ENCODE results near the gene MTOR.
"Not testable (repeated sequence)": the region's sequence is repeated elsewhere in the genome, so short reads cannot be mapped to it uniquely, and the experiment has no call there.

Gene MTOR

GRCh38 chr1:11125931-11126330, 136.4 kb downstream of the MTOR start:
- in situ Hi-C loops (cut with MboI; ENCODE audit: low sequenced_read_pairs): no loop called here

- in situ Hi-C loops (cut with MboI; ENCODE audit: low sequenced_read_pairs): no loop called here
Measured at GRCh38 chr1:11124965-11125364, 137.4 kb downstream of the MTOR start.

- in situ Hi-C loops (cut with MboI; ENCODE audit: low sequenced_read_pairs): no loop called here
Measured at GRCh38 chr1:11116318-11116717, 146.0 kb downstream of the MTOR start.

GRCh38 chr1:11114966-11115365, 147.4 kb downstream of the MTOR start:
- in situ Hi-C loops (cut with MboI; ENCODE audit: low sequenced_read_pairs): no loop called here

- in situ Hi-C loops (cut with MboI; ENCODE audit: low sequenced_read_pairs): no loop called here
Measured at GRCh38 chr1:11109047-11109760, 153.1 kb downstream of the MTOR start.

GRCh38 chr1:11107599-11107998, 154.8 kb downstream of the MTOR start:
- in situ Hi-C loops (cut with MboI; ENCODE audit: low sequenced_read_pairs): no loop called here

GRCh38 chr1:11105586-11105985, 156.8 kb downstream of the MTOR start:
- in situ Hi-C loops (cut with MboI; ENCODE audit: low sequenced_read_pairs): no loop called here

- in situ Hi-C loops (cut with MboI; ENCODE audit: low sequenced_read_pairs): no loop called here
Measured at GRCh38 chr1:11101347-11101746, 161.0 kb downstream of the MTOR start.

- in situ Hi-C loops (cut with MboI; ENCODE audit: low sequenced_read_pairs): not testable (repeated sequence)
Measured at GRCh38 chr1:11100806-11101205, 161.5 kb downstream of the MTOR start.

GRCh38 chr1:11100149-11100493, 162.2 kb downstream of the MTOR start:
- in situ Hi-C loops (cut with MboI; ENCODE audit: low sequenced_read_pairs): no loop called here

GRCh38 chr1:11099310-11100148, 162.8 kb downstream of the MTOR start, which contains the start of gene EXOSC10:
EXOSC10 (minus strand) TSS chr1:11099869; CDS start chr1:11099831, 38 bp downstream.
- in situ Hi-C loops (cut with MboI; ENCODE audit: low sequenced_read_pairs): no loop called here

- in situ Hi-C loops (cut with MboI; ENCODE audit: low sequenced_read_pairs): no loop called here
Measured at GRCh38 chr1:11098931-11099309, 163.4 kb downstream of the MTOR start.

GRCh38 chr1:11083784-11084183, 178.6 kb downstream of the MTOR start:
- in situ Hi-C loops (cut with MboI; ENCODE audit: low sequenced_read_pairs): not testable (repeated sequence)

- in situ Hi-C loops (cut with MboI; ENCODE audit: low sequenced_read_pairs): no loop called here
Measured at GRCh38 chr1:11080931-11081330, 181.4 kb downstream of the MTOR start.

- in situ Hi-C loops (cut with MboI; ENCODE audit: low sequenced_read_pairs): no loop called here
Measured at GRCh38 chr1:11078631-11079030, 183.7 kb downstream of the MTOR start.

GRCh38 chr1:11073398-11073797, 189.0 kb downstream of the MTOR start:
- in situ Hi-C loops (cut with MboI; ENCODE audit: low sequenced_read_pairs): not testable (repeated sequence)

GRCh38 chr1:11072216-11072917, 190.0 kb downstream of the MTOR start:
- in situ Hi-C loops (cut with MboI; ENCODE audit: low sequenced_read_pairs): no loop called here

GRCh38 chr1:11071463-11072215, 190.7 kb downstream of the MTOR start:
- in situ Hi-C loops (cut with MboI; ENCODE audit: low sequenced_read_pairs): no loop called here

GRCh38 chr1:11070876-11071275, 191.5 kb downstream of the MTOR start:
- in situ Hi-C loops (cut with MboI; ENCODE audit: low sequenced_read_pairs): no loop called here

- in situ Hi-C loops (cut with MboI; ENCODE audit: low sequenced_read_pairs): no loop called here
Measured at GRCh38 chr1:11068600-11069473, 193.5 kb downstream of the MTOR start.

Data from HL-60/S4 treated with phorbol 12-myristate 13-acetate at 8.2 ng/mL for 4 days and 3 days (cell line).